Activated naive CD4-positive, alpha-beta T cell treated with anti-CD3 and anti-CD28 coated beads, Interleukin-2, amount 50 U/mL, for 72 hours (primary cell): ENCODE results near the gene CYP8B1. TPM values are rescaled to one million over a fixed set of nuclear protein-coding genes. Genes with fewer than 3 reads are reported as not detected.

Experiments used
- total RNA-seq, 2 donors: library from RNA; stranded (reverse); gene quantifications; one replicate each; pipeline ENCODE4 v1.2.3, GENCODE V29; 2022

The CYP8B1 gene
- total RNA-seq, 2 donors from 2014 or later, result not detected

Other genes with a start within 250 kb of the CYP8B1 start
- 1 to 10 TPM in 1 of 2 donors, under 1 TPM in 1; 0.34 to 1.8 TPM for gene ZBTB47, start 222.2 kb downstream of the CYP8B1 start, total RNA-seq
- not detected for gene KLHL40, start 190.3 kb downstream of the CYP8B1 start, total RNA-seq
- not detected for gene HHATL, start 173.1 kb downstream of the CYP8B1 start, total RNA-seq
- under 1 TPM; 0.34 to 0.70 TPM for gene CCDC13, start 102.6 kb downstream of the CYP8B1 start, total RNA-seq
- 10 to 100 TPM; 59.5 to 67.6 TPM for gene HIGD1A, start 71.4 kb downstream of the CYP8B1 start, total RNA-seq
- 1 to 10 TPM; 1.0 to 1.5 TPM for gene ACKR2, start 66.4 kb downstream of the CYP8B1 start, total RNA-seq
- gene ZNF662, start 30.3 kb upstream of the CYP8B1 start, total RNA-seq, result 1 to 10 TPM in 1 of 2 donors, not detected in 1; 1.7 TPM
- gene GASK1A, start 103.4 kb upstream of the CYP8B1 start, total RNA-seq, result not detected
- 1 to 10 TPM; 4.1 to 6.4 TPM for gene POMGNT2, start 230.2 kb upstream of the CYP8B1 start, total RNA-seq